Activated CD4-positive, alpha-beta T cell treated with anti-CD3 and anti-CD28 coated beads, Interleukin-2, amount 10 ng/mL, durations not matched to agents 7 days and 5 days (primary cell): ENCODE data around the gene RMDN3. TPM values are rescaled to one million over a fixed set of nuclear protein-coding genes. Genes with fewer than 3 reads are reported as not detected.

Source experiments
- CTCF ChIA-PET: fragments of 350-600 bp; sonication (Branson Sonifier 250); formaldehyde crosslinking; loops from one replicate; lab custom pipeline; 2021; ENCODE audit warnings: antibody characterized with exemption; lab: Charles Lee
- POLR2A ChIA-PET: fragments of 350-600 bp; sonication (Branson Sonifier 250); formaldehyde crosslinking; loops from one replicate; lab custom pipeline; 2021; ENCODE audit warnings: antibody characterized with exemption; lab: Charles Lee
- DNase-seq: peaks from one replicate; pipeline ENCODE4 v3.0.0-alpha.2; 2020
- H3K27ac Mint-ChIP-seq: one replicate; pipeline ENCODE4 v1.8.0; 2021; ENCODE audit warnings: mild to moderate bottlenecking, moderate library complexity, mixed read lengths
- H3K27me3 Mint-ChIP-seq: one replicate; pipeline ENCODE4 v1.8.0; 2021; ENCODE audit warnings: mixed read lengths
- H3K36me3 Mint-ChIP-seq: one replicate; pipeline ENCODE4 v1.8.0; 2021; ENCODE audit warnings: low read depth, mixed read lengths
- H3K4me1 Mint-ChIP-seq: one replicate; pipeline ENCODE4 v1.8.0; 2021; ENCODE audit warnings: mixed read lengths
- H3K4me3 Mint-ChIP-seq: one replicate; pipeline ENCODE4 v1.8.0; 2021; ENCODE audit warnings: mild to moderate bottlenecking, moderate library complexity, mixed read lengths
- H3K9me3 Mint-ChIP-seq: one replicate; pipeline ENCODE4 v1.8.0; 2021; ENCODE audit warnings: mixed read lengths
- total RNA-seq, 2 experiments: library from RNA; stranded (reverse); gene quantifications; one replicate each; pipeline ENCODE4 v1.2.3, GENCODE V29; 2021

The RMDN3 gene, protein sequence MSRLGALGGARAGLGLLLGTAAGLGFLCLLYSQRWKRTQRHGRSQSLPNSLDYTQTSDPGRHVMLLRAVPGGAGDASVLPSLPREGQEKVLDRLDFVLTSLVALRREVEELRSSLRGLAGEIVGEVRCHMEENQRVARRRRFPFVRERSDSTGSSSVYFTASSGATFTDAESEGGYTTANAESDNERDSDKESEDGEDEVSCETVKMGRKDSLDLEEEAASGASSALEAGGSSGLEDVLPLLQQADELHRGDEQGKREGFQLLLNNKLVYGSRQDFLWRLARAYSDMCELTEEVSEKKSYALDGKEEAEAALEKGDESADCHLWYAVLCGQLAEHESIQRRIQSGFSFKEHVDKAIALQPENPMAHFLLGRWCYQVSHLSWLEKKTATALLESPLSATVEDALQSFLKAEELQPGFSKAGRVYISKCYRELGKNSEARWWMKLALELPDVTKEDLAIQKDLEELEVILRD
- 10 to 100 TPM; 26.0 to 32.6 TPM for total RNA-seq

DNA sequence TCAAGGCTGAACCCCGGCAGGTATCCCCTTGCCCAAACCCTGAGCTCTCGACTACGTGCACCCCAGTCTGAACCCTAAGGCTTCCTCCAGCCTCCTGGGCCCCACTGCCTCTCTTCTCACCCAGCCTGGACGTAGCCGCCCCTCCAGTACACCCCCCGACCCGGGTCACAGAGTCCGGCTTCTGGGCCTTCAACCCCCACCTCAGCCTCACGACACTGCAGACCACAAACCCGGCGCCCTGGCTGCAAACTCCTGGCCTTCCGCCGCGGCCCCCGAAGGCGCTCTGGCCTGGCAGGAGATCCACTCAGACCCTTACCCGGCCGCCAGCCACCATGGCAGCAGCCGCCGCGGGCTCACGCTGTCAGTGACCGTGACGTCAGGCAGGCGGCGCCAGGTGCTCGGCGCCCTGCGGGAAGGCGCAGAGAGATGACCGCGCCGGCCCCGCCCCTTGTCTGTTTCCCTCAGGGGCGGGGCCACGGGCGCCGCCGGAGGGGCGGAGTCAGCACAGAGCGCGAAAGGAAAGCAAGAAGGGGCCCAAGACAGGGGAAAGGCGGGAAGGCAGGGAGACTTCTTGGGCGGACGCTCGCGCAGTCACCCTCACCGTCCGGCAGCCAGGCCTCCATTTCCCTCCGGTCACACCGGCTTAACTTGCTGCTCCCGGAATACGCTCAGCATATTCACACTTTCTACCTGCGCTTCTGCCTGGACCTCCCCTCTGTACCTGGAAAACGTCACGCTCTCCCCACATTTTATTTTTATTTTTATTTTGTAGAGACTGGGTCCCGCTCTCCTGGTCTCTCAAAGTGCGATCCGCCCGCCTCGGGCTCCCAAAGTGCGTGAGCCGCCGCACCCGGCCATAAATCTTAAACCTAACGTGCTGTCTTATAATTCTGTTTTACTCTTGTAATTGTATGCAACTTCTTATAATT is at the start of gene RMDN3:
RMDN3 (minus strand) TSS at position 372 of the 929 bp plus-strand sequence. CDS start 471 bp downstream, outside the sequence.
- H3K27me3 Mint-ChIP-seq = no peaks in the 10 kb centered on the region
- peak within 1 kb of the TSS; percentile 90 for H3K4me3 Mint-ChIP-seq
- peak within 1 kb of the TSS; percentile 98 for H3K27ac Mint-ChIP-seq
- peaks cover 30% of the 10 kb centered on the region for H3K36me3 Mint-ChIP-seq
- POLR2A ChIA-PET = no interaction called here
- peak; percentile 94 for DNase-seq
- CTCF ChIA-PET = interaction anchor here (1.0 to 1.5 kb wide), 2 partner anchors 12 to 47 kb away, joined by 3 to 4 read pairs; no protein-coding TSS in a partner anchor
- peaks cover 38% of the 10 kb centered on the region for H3K4me1 Mint-ChIP-seq
- H3K9me3 Mint-ChIP-seq = no peaks in the 10 kb centered on the region

DNA sequence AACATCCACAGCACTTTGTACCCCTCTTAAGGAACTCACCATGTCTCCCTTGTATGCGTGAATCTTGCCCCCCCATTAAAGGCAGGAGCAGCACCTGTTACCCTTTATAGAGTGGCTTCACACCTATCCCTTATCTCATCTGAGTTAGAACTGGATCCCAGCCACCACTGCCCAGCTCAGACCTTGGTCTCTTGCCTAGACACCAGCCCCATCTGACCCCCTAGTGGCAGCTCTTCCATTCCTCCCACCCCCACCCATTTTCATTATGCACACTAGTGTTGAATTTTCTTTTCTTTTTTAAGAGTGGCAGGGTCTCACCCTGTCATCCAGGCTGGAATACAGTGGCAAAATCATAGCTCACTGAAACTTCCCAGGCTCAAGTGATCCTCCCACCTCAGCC is 48.6 kb upstream of the RMDN3 start:
- CTCF ChIA-PET = interaction anchor here (0.6 to 1.5 kb wide), 5 partner anchors 10 to 1142 kb away, joined by 3 to 6 read pairs (median 3); partner anchors contain the start of gene VPS18
- no peak overlapping the region for H3K27ac Mint-ChIP-seq
- no peaks in the 10 kb centered on the region for H3K9me3 Mint-ChIP-seq
- no peak for DNase-seq
- POLR2A ChIA-PET = interaction anchor here (0.7 kb wide), 1 partner anchor 234 kb away, joined by 7 read pairs; no protein-coding TSS in a partner anchor
- no peaks in the 10 kb centered on the region for H3K27me3 Mint-ChIP-seq
- H3K4me3 Mint-ChIP-seq = no peak overlapping the region
- peaks cover 14% of the 10 kb centered on the region for H3K36me3 Mint-ChIP-seq
- peaks cover 35% of the 10 kb centered on the region for H3K4me1 Mint-ChIP-seq

- H3K4me3 Mint-ChIP-seq = no peak overlapping the region
- no peak for DNase-seq
- peaks cover 19% of the 10 kb centered on the region for H3K36me3 Mint-ChIP-seq
- H3K27me3 Mint-ChIP-seq = no peaks in the 10 kb centered on the region
- POLR2A ChIA-PET = no interaction called here
- no peaks in the 10 kb centered on the region for H3K9me3 Mint-ChIP-seq
- H3K27ac Mint-ChIP-seq = no peak overlapping the region
- peaks cover 32% of the 10 kb centered on the region for H3K4me1 Mint-ChIP-seq
- CTCF ChIA-PET = interaction anchor here (1.3 to 1.5 kb wide), 2 partner anchors 14 to 56 kb away, joined by 3 to 6 read pairs; no protein-coding TSS in a partner anchor
Observed at GRCh38 chr15:40803076-40803475, 48.0 kb upstream of the RMDN3 start.

GRCh38 chr15:40799523-40799922 is 44.5 kb upstream of the RMDN3 start:
- peaks cover 19% of the 10 kb centered on the region for H3K36me3 Mint-ChIP-seq
- POLR2A ChIA-PET = no interaction called here
- DNase-seq = no peak
- peaks cover 29% of the 10 kb centered on the region for H3K4me1 Mint-ChIP-seq
- no peak overlapping the region for H3K27ac Mint-ChIP-seq
- no peak overlapping the region for H3K4me3 Mint-ChIP-seq
- CTCF ChIA-PET = interaction anchor here (1.2 to 1.3 kb wide), 2 partner anchors 14 to 17 kb away, joined by 5 read pairs; no protein-coding TSS in a partner anchor
- H3K9me3 Mint-ChIP-seq = no peaks in the 10 kb centered on the region
- H3K27me3 Mint-ChIP-seq = no peaks in the 10 kb centered on the region

- H3K9me3 Mint-ChIP-seq = no peaks in the 10 kb centered on the region
- no peak overlapping the region for H3K27ac Mint-ChIP-seq
- no peaks in the 10 kb centered on the region for H3K27me3 Mint-ChIP-seq
- H3K36me3 Mint-ChIP-seq = peaks cover 18% of the 10 kb centered on the region
- no peak overlapping the region for H3K4me3 Mint-ChIP-seq
- POLR2A ChIA-PET = no interaction called here
- CTCF ChIA-PET = interaction anchor here (0.7 to 1.0 kb wide), 3 partner anchors 10 to 102 kb away, joined by 3 to 5 read pairs (median 3); partner anchors contain the start of gene RAD51
- DNase-seq = no peak
- H3K4me1 Mint-ChIP-seq = peaks cover 26% of the 10 kb centered on the region
Observed at GRCh38 chr15:40796512-40796911, 41.5 kb upstream of the RMDN3 start.

- no peaks in the 10 kb centered on the region for H3K27me3 Mint-ChIP-seq
- CTCF ChIA-PET = interaction anchor here (1.0 to 1.3 kb wide), 2 partner anchors 13 to 49 kb away, joined by 3 to 4 read pairs; no protein-coding TSS in a partner anchor
- DNase-seq = no peak
- H3K4me1 Mint-ChIP-seq = peaks cover 23% of the 10 kb centered on the region
- no peak overlapping the region for H3K4me3 Mint-ChIP-seq
- no peak overlapping the region for H3K27ac Mint-ChIP-seq
- H3K36me3 Mint-ChIP-seq = peaks cover 15% of the 10 kb centered on the region
- H3K9me3 Mint-ChIP-seq = no peaks in the 10 kb centered on the region
- POLR2A ChIA-PET = no interaction called here
Observed at GRCh38 chr15:40796041-40796440, 41.0 kb upstream of the RMDN3 start.

GRCh38 chr15:40793216-40793989 is 38.3 kb upstream of the RMDN3 start:
- Mint-ChIP-seq H3K4me3 (no peak overlapping the region), H3K27ac (peak overlapping the region; percentile 19), H3K36me3 (peaks cover 8% of the 10 kb centered on the region), H3K27me3 (no peaks in the 10 kb centered on the region), H3K9me3 (no peaks in the 10 kb centered on the region), H3K4me1 (peaks cover 22% of the 10 kb centered on the region)
- ChIA-PET CTCF (interaction anchor here (1.8 to 2.6 kb wide), 2 partner anchors 11 to 14 kb away, joined by 5 to 13 read pairs; partner anchors contain the start of genes DNAJC17 and ZFYVE19), POLR2A (interaction anchor here (0.6 kb wide), 1 partner anchor 532 kb away, joined by 5 read pairs; no protein-coding TSS in a partner anchor)
- no peak for DNase-seq

- Mint-ChIP-seq H3K9me3 (no peaks in the 10 kb centered on the region), H3K4me3 (no peak overlapping the region), H3K27me3 (no peaks in the 10 kb centered on the region), H3K27ac (no peak overlapping the region), H3K4me1 (peaks cover 25% of the 10 kb centered on the region), H3K36me3 (peaks cover 2% of the 10 kb centered on the region)
- ChIA-PET POLR2A (no interaction called here), CTCF (interaction anchor here (0.6 to 2.6 kb wide), 4 partner anchors 10 to 100 kb away, joined by 3 to 13 read pairs (median 4); partner anchors contain the start of genes DNAJC17 and ZFYVE19)
- no peak for DNase-seq
Observed at GRCh38 chr15:40792394-40792793, 37.3 kb upstream of the RMDN3 start.

DNA sequence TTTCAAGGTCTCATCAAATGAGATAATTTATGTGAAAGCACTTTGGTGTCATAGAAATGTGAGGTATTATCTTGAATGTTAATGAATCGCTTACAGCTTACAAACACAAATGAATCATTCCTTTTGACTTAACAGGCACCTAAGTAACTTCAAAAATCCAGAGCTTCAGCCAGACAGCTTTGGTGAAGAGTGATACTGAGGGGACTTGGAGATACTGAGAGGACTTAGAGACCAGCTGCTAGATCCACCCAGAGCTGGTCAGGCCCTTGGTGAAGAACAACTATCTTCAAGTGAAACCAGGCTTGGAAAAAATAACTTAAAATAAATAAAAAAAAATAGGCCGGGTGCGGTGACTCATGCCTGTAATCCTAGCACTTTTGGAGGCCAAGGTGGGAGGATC is 35.7 kb upstream of the RMDN3 start:
- Mint-ChIP-seq H3K9me3 (no peaks in the 10 kb centered on the region), H3K36me3 (peaks cover 2% of the 10 kb centered on the region), H3K4me1 (peaks cover 30% of the 10 kb centered on the region), H3K4me3 (no peak overlapping the region), H3K27me3 (no peaks in the 10 kb centered on the region), H3K27ac (no peak overlapping the region)
- ChIA-PET POLR2A (interaction anchor here (0.6 kb wide), 2 partner anchors 31 to 54 kb away, joined by 3 read pairs; no protein-coding TSS in a partner anchor), CTCF (interaction anchor here (1.0 to 1.1 kb wide), 2 partner anchors 8 to 18 kb away, joined by 3 to 4 read pairs; no protein-coding TSS in a partner anchor)
- no peak for DNase-seq

DNA sequence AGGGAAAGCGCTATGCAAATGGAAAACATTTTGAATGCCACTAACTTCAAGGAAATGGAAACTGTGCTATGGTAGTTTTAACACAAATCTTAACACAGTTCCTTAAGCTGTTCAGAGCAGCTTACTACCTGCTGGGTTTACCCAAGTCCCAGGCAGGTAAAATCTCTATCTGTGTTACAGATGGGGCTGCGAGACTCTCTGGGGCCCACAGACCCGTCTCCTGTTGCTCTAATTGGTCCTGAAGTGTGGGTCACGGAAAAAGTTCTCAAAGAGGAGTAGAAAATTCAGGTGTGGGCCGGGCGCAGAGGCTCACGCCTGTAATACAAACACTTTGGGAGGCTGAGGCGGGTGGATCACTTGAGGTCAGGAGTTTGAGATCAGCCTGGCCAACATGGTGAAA is 34.9 kb upstream of the RMDN3 start:
- Mint-ChIP-seq H3K36me3 (peaks cover 2% of the 10 kb centered on the region), H3K9me3 (no peaks in the 10 kb centered on the region)
- POLR2A ChIA-PET = no interaction called here

DNA sequence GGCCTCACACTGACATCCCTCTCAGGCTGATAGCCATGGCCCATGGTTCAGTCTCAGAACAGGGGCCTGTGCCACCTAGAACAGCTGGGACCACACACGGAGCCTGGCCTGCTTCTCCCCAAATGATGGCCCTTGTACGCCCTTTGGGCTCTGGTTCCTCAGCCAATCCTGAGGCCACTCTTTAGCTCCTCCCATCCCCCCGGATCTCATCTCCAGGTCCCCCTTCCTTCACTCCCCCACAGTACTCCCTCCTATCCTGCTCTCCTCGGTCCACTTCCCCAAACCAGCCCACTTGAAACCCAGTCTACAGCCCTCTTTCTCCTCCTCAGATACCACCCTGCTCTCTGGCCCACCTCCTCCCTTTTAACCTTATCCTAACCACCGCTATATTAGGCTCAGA is 34.1 kb upstream of the RMDN3 start:
- no peak for DNase-seq
- no peaks in the 10 kb centered on the region for H3K27me3 Mint-ChIP-seq
- no peak overlapping the region for H3K27ac Mint-ChIP-seq
- no peaks in the 10 kb centered on the region for H3K9me3 Mint-ChIP-seq
- H3K4me1 Mint-ChIP-seq = peaks cover 28% of the 10 kb centered on the region
- peaks cover 2% of the 10 kb centered on the region for H3K36me3 Mint-ChIP-seq
- POLR2A ChIA-PET = no interaction called here
- H3K4me3 Mint-ChIP-seq = no peak overlapping the region
- CTCF ChIA-PET = interaction anchor here (0.5 to 1.8 kb wide), 6 partner anchors 10 to 816 kb away, joined by 3 to 6 read pairs (median 4); partner anchors contain the start of gene VPS18

More for the DNA sequence above, 34.9 kb upstream of the RMDN3 start:
- no peak for DNase-seq
- Mint-ChIP-seq H3K27ac (no peak overlapping the region), H3K4me3 (no peak overlapping the region), H3K27me3 (no peaks in the 10 kb centered on the region), H3K4me1 (peaks cover 28% of the 10 kb centered on the region)
- CTCF ChIA-PET = interaction anchor here (1.0 to 1.8 kb wide), 5 partner anchors 7 to 105 kb away, joined by 3 to 6 read pairs (median 4); partner anchors contain the start of gene VPS18
